H1 (cell line): ENCODE measurements around the gene ERMN. TPM values are rescaled to one million over a fixed set of nuclear protein-coding genes. Genes with fewer than 3 reads are reported as not detected.

ENCODE experiments used
- BCL11A ChIP-seq, 2 experiments: IDR thresholded peaks; one replicate each; pipeline ENCODE4 v1.6.1; 2011; ENCODE audit warnings: low read depth in 2 of 2, low read length in 2 of 2, mild to moderate bottlenecking in 2 of 2
- BRCA1 ChIP-seq: IDR thresholded peaks from 2 replicates; pipeline ENCODE4 v1.6.1; 2012; ENCODE audit warnings: low read depth, low read length, improper control_type of control experiment
- CEBPB ChIP-seq: IDR thresholded peaks from 2 replicates; pipeline ENCODE4 v1.6.1; 2012; ENCODE audit warnings: low read depth, low read length
- E2F6 ChIP-seq: IDR thresholded peaks from 2 replicates; pipeline ENCODE4 v1.6.1; 2012; ENCODE audit warnings: inconsistent platforms
- FOSL1 ChIP-seq: IDR thresholded peaks from 2 replicates; pipeline ENCODE4 v1.6.1; 2011; ENCODE audit warnings: mild to moderate bottlenecking, low read depth, low read length, moderate library complexity; ENCODE audit not compliant: insufficient read depth
- GABPA ChIP-seq: IDR thresholded peaks from 2 replicates; pipeline ENCODE4 v1.6.1; 2011; ENCODE audit warnings: mild to moderate bottlenecking, low read length, moderate library complexity, borderline replicate concordance; ENCODE audit not compliant: insufficient read depth
- polyA plus RNA-seq, 7 experiments: library from polyadenylated mRNA; depleted of rRNA in 3 of 7; stranded (reverse) in 5 of 7; unstranded in 2 of 7; fragments of >200 nt in 5 of 7; fragments of 200-250 nt in 2 of 7; gene quantifications; 1 replicate in 5 of 7; 2 replicates in 1 of 7; 4 replicates in 1 of 7; pipeline versions ENCODE4 v1.2.1 to v1.2.3, GENCODE V29; 2011 to 2013; ENCODE audit warnings: missing spikeins in 2 of 7, mixed read lengths in 2 of 7
- total RNA-seq: library from RNA; stranded (reverse); fragmentation: NEBNext Ultra II Directional; extraction: Animal tissue kit (Norgen Biotek cat#: 25700); gene quantifications from 2 replicates; pipeline ENCODE4 v1.2.1, GENCODE V29; 2021

The ERMN gene
- total and polyA plus RNA-seq, 2 of the 8 experiments (the other 6 are each of a cell fraction or from before 2014, with no cell fraction given), result 0.11 TPM; not detected in 1

- TF ChIP-seq E2F6, result no peak
- TF ChIP-seq BCL11A (IDR thresholded peaks at IDR 0.05; ENCODE audit: low read depth in 2 of 2, low read length in 2 of 2), result no peak
- no peak for TF ChIP-seq FOSL1
- no peak for TF ChIP-seq CEBPB
- TF ChIP-seq BRCA1, result no peak
- TF ChIP-seq GABPA, result no peak
These were observed 23.0 kb downstream of the ERMN start (continued) for GRCh38 chr2:157302492-157303099.
